HL-60 (cell line): ENCODE results near the gene KCNMA1.

Source experiments
- DNase-seq, 2 experiments: peaks; one replicate each; pipeline ENCODE4 v3.0.0-alpha.2; 2010 to 2020; ENCODE audit warnings: low read depth in 1 of 2, low spot score in 1 of 2
- H3K27ac ChIP-seq: fragments of 250-450 bp; sonication (Bioruptor Pico); replicated peaks from 2 replicates; pipeline ENCODE4 v1.5.1; 2020; ENCODE audit warnings: mild to moderate bottlenecking, moderate library complexity
- H3K27me3 ChIP-seq: fragments of 250-450 bp; sonication (Bioruptor Pico); 2 replicates; pipeline ENCODE4 v1.5.1; 2021; ENCODE audit warnings: mild to moderate bottlenecking, moderate library complexity; ENCODE audit not compliant: insufficient read depth, poor library complexity, severe bottlenecking
- H3K4me3 ChIP-seq: replicated peaks from 2 replicates; pipeline ENCODE4 v1.5.1; 2011; ENCODE audit warnings: mild to moderate bottlenecking, control low read depth, low read length; ENCODE audit not compliant: insufficient read depth
- GABPA ChIP-seq: IDR thresholded peaks from 2 replicates; pipeline ENCODE4 v1.6.1; 2012; ENCODE audit warnings: low read depth
- POLR2AphosphoS5 ChIP-seq: IDR thresholded peaks from 2 replicates; pipeline ENCODE4 v1.6.1; 2012; ENCODE audit warnings: low read depth
- REST ChIP-seq: IDR thresholded peaks from 2 replicates; pipeline ENCODE4 v1.6.1; 2012; ENCODE audit warnings: low read depth; ENCODE audit not compliant: insufficient replicate concordance
- SPI1 ChIP-seq: IDR thresholded peaks from 2 replicates; pipeline ENCODE4 v1.6.1; 2012; ENCODE audit warnings: low read depth, mild to moderate bottlenecking, borderline replicate concordance
- TF ChIP-seq, protein P1 (sequence below): IDR thresholded peaks from one replicate; pipeline ENCODE4 v1.5.1; 2011; ENCODE audit warnings: low read length, control low read depth, inconsistent platforms; ENCODE audit not compliant: insufficient read depth

KCNMA1 gene

DNA sequence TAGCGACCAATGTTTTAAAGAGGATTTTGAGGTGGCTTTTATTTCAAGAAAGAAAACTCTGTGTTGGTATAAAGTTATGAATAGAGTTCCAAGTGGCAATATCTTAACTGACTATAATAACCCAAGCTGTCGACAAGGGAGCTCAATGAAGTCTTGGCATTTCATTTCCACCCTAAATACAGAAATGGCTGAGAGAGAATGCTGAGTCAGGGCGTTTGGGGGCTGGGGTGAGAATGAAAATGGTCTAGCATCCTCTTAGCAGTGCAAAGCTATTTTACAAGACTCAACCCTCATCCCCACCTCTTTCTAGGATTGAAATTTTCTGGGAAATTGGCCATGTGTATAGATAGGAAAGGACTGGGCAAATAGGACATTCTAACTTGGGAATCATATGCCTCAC, 759.1 kb downstream of the KCNMA1 start:
- DNase-seq = no peak
- H3K27me3 ChIP-seq = peaks cover 3% of the 10 kb centered on the region
- no peak overlapping the region for H3K4me3 ChIP-seq
- H3K27ac ChIP-seq = no peak overlapping the region
- no peak for TF ChIP-seq REST
- TF ChIP-seq GABPA = no peak
- TF ChIP-seq SPI1 = no peak
- TF ChIP-seq POLR2AphosphoS5 = no peak
- TF ChIP-seq, protein P1, sequence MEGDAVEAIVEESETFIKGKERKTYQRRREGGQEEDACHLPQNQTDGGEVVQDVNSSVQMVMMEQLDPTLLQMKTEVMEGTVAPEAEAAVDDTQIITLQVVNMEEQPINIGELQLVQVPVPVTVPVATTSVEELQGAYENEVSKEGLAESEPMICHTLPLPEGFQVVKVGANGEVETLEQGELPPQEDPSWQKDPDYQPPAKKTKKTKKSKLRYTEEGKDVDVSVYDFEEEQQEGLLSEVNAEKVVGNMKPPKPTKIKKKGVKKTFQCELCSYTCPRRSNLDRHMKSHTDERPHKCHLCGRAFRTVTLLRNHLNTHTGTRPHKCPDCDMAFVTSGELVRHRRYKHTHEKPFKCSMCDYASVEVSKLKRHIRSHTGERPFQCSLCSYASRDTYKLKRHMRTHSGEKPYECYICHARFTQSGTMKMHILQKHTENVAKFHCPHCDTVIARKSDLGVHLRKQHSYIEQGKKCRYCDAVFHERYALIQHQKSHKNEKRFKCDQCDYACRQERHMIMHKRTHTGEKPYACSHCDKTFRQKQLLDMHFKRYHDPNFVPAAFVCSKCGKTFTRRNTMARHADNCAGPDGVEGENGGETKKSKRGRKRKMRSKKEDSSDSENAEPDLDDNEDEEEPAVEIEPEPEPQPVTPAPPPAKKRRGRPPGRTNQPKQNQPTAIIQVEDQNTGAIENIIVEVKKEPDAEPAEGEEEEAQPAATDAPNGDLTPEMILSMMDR = no peak

- Histone ChIP-seq H3K4me3 (no peak overlapping the region), H3K27me3 (peaks cover 6% of the 10 kb centered on the region), H3K27ac (no peak overlapping the region)
- TF ChIP-seq SPI1 = no peak
- TF ChIP-seq POLR2AphosphoS5 = no peak
- no peak for TF ChIP-seq GABPA
- TF ChIP-seq, protein P1 = no peak
- no peak for TF ChIP-seq REST
- DNase-seq = no peak
Measured at GRCh38 chr10:76874896-76875295, 762.7 kb downstream of the KCNMA1 start.

GRCh38 chr10:76874176-76874575, 763.4 kb downstream of the KCNMA1 start:
- Histone ChIP-seq H3K27ac (no peak overlapping the region), H3K27me3 (peaks cover 3% of the 10 kb centered on the region), H3K4me3 (no peak overlapping the region)
- DNase-seq = no peak
- TF ChIP-seq REST (no peak), SPI1 (no peak), GABPA (no peak), POLR2AphosphoS5 (no peak)
- TF ChIP-seq, protein P1 = no peak
